ENCODE data around the gene NRG2. TPM values are rescaled to one million over a fixed set of nuclear protein-coding genes. Genes with fewer than 3 reads are reported as not detected.

Gene NRG2
- total and polyA plus RNA-seq, 3 experiments from 2014 or later: 0.18 to 0.24 TPM; not detected in 1

DNA sequence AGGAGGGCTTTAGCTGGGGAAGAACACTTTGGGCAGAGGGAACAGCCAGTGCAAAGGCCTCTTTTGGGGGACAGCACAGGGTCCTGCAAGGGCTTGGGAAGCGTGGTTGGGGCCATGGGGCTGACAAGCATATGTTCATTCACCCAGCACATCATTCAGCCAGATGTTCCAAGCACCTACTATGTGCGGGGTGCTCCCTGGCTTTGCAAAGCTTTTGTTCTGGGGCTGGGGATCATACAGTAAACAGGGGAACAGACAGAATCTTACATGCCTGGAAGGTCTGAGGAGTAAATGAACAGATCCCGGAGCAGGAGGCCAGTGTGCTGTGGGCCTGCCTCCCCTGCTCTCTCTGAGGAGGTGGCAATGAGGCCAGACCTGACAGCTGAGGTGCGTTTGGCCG is 230.8 kb downstream of the NRG2 start:
- ChIA-PET POLR2A (no interaction called here), CTCF (no interaction called here)
- H3K36me3 ChIP-seq (ENCODE audit: insufficient read depth, low read length): no peaks in the 10 kb centered on the region
- no peaks in the 10 kb centered on the region for H3K27me3 ChIP-seq (ENCODE audit: insufficient read depth, low read length, poor library complexity, severe bottlenecking)
- Mint-ChIP-seq H3K4me3 (no peak overlapping the region), H3K4me1 (no peaks in the 10 kb centered on the region), H3K27ac (no peak overlapping the region), H3K27me3 (peaks cover 24 to 41% of the 10 kb centered on the region in 2 donors), H3K9me3 (no peaks in the 10 kb centered on the region), H3K36me3 (no peaks in the 10 kb centered on the region)
- H3K4me1 ChIP-seq (ENCODE audit: insufficient read depth, low read length): no peaks in the 10 kb centered on the region
- no peak for DNase-seq
- H3K27ac ChIP-seq (ENCODE audit: low read depth, low read length): no peak overlapping the region
- H3K4me3 ChIP-seq (ENCODE audit: low read length): no peak overlapping the region
- H3K9me3 ChIP-seq (ENCODE audit: low read length): no peaks in the 10 kb centered on the region

GRCh38 chr5:139811274-139811607 is 231.9 kb downstream of the NRG2 start:
- POLR2A ChIA-PET: no interaction called here
- CTCF ChIA-PET: interaction anchor here (0.9 kb wide), 1 partner anchor 15 kb away, joined by 3 read pairs; no protein-coding TSS in a partner anchor
- H3K27ac ChIP-seq (ENCODE audit: low read depth, low read length): no peak overlapping the region
- Mint-ChIP-seq H3K27me3 (peaks cover 25 to 37% of the 10 kb centered on the region in 2 donors), H3K36me3 (no peaks in the 10 kb centered on the region), H3K9me3 (no peaks in the 10 kb centered on the region), H3K4me3 (no peak overlapping the region), H3K4me1 (no peaks in the 10 kb centered on the region), H3K27ac (no peak overlapping the region)
- H3K36me3 ChIP-seq (ENCODE audit: insufficient read depth, low read length): no peaks in the 10 kb centered on the region
- no peak for DNase-seq
- H3K4me1 ChIP-seq (ENCODE audit: insufficient read depth, low read length): no peaks in the 10 kb centered on the region
- H3K27me3 ChIP-seq (ENCODE audit: insufficient read depth, low read length, poor library complexity, severe bottlenecking): no peaks in the 10 kb centered on the region
- H3K9me3 ChIP-seq (ENCODE audit: low read length): no peaks in the 10 kb centered on the region
- no peak overlapping the region for H3K4me3 ChIP-seq (ENCODE audit: low read length)

DNA sequence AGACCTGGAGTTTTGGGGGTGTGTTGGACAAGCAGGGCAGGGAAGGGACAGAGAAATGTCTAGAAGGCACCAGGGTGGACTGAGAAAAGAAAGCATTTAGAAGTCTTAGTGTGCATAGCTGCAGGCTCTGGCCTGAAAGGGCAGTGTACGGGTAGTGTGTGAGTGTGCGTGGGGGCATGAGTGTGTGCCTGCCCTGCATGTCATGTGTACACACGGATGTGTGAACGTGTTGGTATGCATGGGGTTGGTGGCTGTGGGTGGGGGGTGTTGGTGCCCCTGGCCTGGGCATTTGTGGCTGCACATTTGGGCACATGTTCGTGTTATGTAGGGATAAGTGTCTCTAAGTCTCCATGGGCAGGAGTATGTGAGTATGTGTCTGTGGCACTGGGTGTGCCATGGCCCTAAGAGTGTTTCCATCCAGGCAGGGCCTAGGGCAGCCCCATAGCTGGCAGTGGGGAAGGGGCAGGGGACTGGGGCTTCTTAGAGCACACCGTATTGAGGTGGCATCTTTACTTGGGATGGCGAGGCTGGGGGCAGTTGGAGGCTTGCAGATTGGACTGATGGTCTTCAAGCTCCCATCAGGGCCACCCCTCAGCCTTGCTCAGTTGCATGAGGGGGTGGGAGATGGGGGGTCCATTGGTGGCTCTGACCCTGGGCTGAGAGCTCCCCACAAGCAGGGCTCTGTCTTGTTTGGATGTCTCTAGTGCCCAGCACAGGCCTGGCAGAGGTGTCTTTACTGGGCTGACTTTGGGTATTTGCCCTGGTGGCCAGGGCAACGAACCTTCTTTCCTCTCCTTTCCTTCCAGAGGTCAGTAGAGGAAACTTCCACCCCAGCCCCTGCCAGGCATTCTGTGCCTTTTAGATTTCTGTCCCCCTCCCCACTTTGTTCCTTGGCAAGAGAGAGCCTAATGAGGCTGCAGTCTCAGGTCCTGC is 232.5 kb downstream of the NRG2 start:
- H3K9me3 Mint-ChIP-seq: no peaks in the 10 kb centered on the region
- no peak overlapping the region for H3K4me3 Mint-ChIP-seq
- Histone ChIP-seq H3K9me3 (ENCODE audit: low read length) (no peaks in the 10 kb centered on the region), H3K36me3 (ENCODE audit: insufficient read depth, low read length) (no peaks in the 10 kb centered on the region), H3K27ac (ENCODE audit: low read depth, low read length) (no peak overlapping the region), H3K4me3 (ENCODE audit: low read length) (no peak overlapping the region), H3K27me3 (ENCODE audit: insufficient read depth, low read length, poor library complexity, severe bottlenecking) (no peaks in the 10 kb centered on the region), H3K4me1 (ENCODE audit: insufficient read depth, low read length) (no peaks in the 10 kb centered on the region)
- no peaks in the 10 kb centered on the region for H3K36me3 Mint-ChIP-seq
- H3K27me3 Mint-ChIP-seq: peaks cover 25 to 39% of the 10 kb centered on the region in 2 donors
- POLR2A ChIA-PET: no interaction called here
- no peak for DNase-seq
- CTCF ChIA-PET: interaction anchor here (0.9 kb wide), 1 partner anchor 14 kb away, joined by 3 read pairs; no protein-coding TSS in a partner anchor
- H3K27ac Mint-ChIP-seq: no peak overlapping the region
- no peaks in the 10 kb centered on the region for H3K4me1 Mint-ChIP-seq

DNA sequence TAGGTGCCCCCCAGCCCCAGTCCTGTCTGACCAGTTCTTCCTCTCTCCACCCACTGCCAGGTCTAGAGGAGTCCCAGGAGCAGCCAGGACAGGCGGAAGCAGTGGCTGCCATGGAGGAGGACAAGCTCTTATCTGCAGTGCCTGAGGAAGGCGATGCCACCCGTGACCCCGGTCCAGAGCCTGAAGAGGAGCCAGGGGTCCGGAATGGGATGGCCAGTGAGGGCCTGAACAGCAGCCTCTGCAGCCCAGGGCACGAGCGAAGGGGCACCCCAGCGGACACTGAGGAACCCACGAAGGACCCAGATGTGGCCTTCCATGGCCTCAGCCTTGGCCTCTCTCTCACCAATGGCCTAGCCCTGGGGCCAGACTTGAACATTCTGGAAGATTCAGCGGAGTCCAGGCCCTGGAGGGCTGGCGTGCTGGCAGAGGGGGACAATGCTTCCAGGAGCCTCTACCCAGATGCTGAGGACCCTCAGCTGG is 233.7 kb downstream of the NRG2 start:
- no peaks in the 10 kb centered on the region for H3K36me3 ChIP-seq (ENCODE audit: insufficient read depth, low read length)
- peaks cover 29 to 43% of the 10 kb centered on the region in 2 donors for H3K27me3 Mint-ChIP-seq
- no peak overlapping the region for H3K4me3 Mint-ChIP-seq
- H3K9me3 Mint-ChIP-seq: no peaks in the 10 kb centered on the region
- no peaks in the 10 kb centered on the region for H3K27me3 ChIP-seq (ENCODE audit: insufficient read depth, low read length, poor library complexity, severe bottlenecking)
- no peak overlapping the region for H3K27ac Mint-ChIP-seq
- H3K4me1 ChIP-seq (ENCODE audit: insufficient read depth, low read length): no peaks in the 10 kb centered on the region
- ChIA-PET POLR2A (no interaction called here), CTCF (no interaction called here)
- no peaks in the 10 kb centered on the region for H3K36me3 Mint-ChIP-seq
- no peak overlapping the region for H3K4me3 ChIP-seq (ENCODE audit: low read length)
- no peak for DNase-seq
- H3K4me1 Mint-ChIP-seq: no peaks in the 10 kb centered on the region
- H3K27ac ChIP-seq (ENCODE audit: low read depth, low read length): no peak overlapping the region
- no peaks in the 10 kb centered on the region for H3K9me3 ChIP-seq (ENCODE audit: low read length)

DNA sequence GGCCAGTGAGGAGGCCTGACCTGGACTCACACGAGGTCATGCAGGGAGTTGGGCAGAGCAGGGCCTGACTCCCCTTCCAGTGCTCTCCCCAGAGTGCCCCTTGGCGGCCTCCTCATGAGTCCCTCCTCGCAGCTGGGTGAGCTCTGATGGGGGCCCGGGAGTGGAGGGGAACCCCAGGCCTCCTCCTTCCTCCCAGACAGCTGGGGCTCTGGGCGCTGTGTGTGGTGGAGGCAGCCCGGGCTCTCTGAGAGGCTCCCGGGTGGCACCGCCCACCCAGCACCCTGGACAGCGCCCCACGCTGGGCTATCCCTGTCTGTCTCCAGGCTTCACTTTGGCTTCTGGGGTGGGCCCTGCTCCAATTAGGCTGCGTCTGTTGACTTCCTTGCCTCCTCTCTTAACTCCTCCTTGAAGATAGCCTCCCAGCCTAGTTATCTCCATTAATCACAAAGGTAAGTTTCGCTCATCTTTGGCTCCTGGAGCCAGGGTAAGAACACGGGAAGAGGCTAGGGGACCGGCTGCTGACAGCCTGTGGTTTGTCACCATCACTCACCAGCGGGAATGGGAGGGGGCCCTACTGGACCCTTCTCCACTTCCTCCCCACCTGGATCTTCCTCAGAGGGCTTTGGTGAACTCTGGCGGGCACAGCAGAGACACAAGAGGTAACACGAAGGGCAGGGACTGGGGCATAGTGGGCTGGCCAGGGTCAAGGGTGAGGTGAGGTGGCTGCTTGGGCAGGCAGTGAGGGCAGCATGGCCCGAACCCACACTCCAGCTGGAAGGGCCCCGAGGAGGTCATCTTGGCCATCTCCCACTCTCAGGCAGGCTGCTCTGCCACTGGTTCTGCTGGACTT is 234.4 kb downstream of the NRG2 start:
- H3K9me3 ChIP-seq (ENCODE audit: low read length): no peaks in the 10 kb centered on the region
- no peak overlapping the region for H3K4me3 ChIP-seq (ENCODE audit: low read length)
- H3K36me3 ChIP-seq (ENCODE audit: insufficient read depth, low read length): no peaks in the 10 kb centered on the region
- H3K36me3 Mint-ChIP-seq: no peaks in the 10 kb centered on the region
- H3K27me3 ChIP-seq (ENCODE audit: insufficient read depth, low read length, poor library complexity, severe bottlenecking): no peaks in the 10 kb centered on the region
- no peaks in the 10 kb centered on the region for H3K4me1 Mint-ChIP-seq
- DNase-seq: no peak
- H3K9me3 Mint-ChIP-seq: no peaks in the 10 kb centered on the region
- H3K4me1 ChIP-seq (ENCODE audit: insufficient read depth, low read length): no peaks in the 10 kb centered on the region
- no peak overlapping the region for H3K4me3 Mint-ChIP-seq
- H3K27ac ChIP-seq (ENCODE audit: low read depth, low read length): no peak overlapping the region
- H3K27me3 Mint-ChIP-seq: peaks cover 35 to 48% of the 10 kb centered on the region in 2 donors
- CTCF ChIA-PET: no interaction called here
- POLR2A ChIA-PET: no interaction called here
- H3K27ac Mint-ChIP-seq: no peak overlapping the region

GRCh38 chr5:139807647-139808030 is 235.5 kb downstream of the NRG2 start:
- Histone ChIP-seq H3K9me3 (ENCODE audit: low read length) (no peaks in the 10 kb centered on the region), H3K27me3 (ENCODE audit: insufficient read depth, low read length, poor library complexity, severe bottlenecking) (no peaks in the 10 kb centered on the region), H3K27ac (ENCODE audit: low read depth, low read length) (no peak overlapping the region), H3K36me3 (ENCODE audit: insufficient read depth, low read length) (no peaks in the 10 kb centered on the region), H3K4me1 (ENCODE audit: insufficient read depth, low read length) (no peaks in the 10 kb centered on the region), H3K4me3 (ENCODE audit: low read length) (no peak overlapping the region)
- Mint-ChIP-seq H3K4me3 (no peak overlapping the region), H3K36me3 (no peaks in the 10 kb centered on the region), H3K4me1 (no peaks in the 10 kb centered on the region), H3K27me3 (peaks cover 41 to 49% of the 10 kb centered on the region in 2 donors), H3K9me3 (no peaks in the 10 kb centered on the region), H3K27ac (no peak overlapping the region)
- CTCF ChIA-PET: no interaction called here
- POLR2A ChIA-PET: no interaction called here
- DNase-seq: peak in 1 of 5 donors; percentile 12

DNA sequence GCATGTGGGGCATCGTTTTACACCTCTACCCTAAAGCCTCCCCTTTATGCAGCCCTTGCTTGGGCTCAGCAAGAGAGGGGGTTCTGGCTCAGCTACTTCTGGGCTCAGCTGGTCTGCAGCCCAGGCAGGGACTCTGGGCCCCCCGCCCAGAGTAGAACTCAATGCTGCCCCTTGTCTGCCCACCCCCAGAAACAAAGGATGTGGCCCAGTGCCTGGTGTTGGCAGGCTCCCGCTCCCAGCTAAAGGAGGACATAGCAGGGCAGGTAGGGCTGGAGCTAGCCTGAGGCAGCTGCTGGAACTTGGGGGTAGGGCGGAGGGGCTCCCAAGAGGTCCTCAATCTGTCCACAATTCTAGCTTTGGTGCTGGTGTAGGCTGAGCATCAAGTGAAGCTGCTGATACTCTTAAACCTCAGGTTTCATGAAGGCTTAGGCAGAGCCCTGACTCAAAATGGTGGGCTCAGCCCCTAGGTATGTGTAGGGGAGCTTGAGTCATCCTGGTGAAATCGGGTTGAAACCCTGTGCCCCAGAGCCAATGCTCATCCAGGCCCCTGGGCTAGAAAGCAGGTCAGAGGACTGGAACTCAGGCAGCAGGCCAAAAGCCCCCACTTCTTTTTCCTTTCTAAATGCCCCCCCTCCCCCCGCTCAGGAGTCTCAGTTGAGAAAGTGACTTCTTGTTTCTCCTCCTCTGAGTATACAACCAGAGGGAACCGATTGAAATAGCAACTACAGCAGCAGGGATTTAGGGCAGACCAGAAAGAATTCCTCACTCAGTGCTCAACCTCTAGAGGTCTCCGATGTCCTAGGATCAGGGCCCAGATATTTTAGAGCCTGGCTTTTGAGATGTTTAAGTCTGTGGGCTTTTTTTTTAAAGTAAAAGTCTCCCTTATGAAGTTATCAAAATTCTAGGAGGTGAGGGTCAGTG is 236.1 kb downstream of the NRG2 start:
- Histone ChIP-seq H3K27ac (ENCODE audit: low read depth, low read length) (no peak overlapping the region), H3K9me3 (ENCODE audit: low read length) (no peaks in the 10 kb centered on the region), H3K4me3 (ENCODE audit: low read length) (no peak overlapping the region), H3K36me3 (ENCODE audit: insufficient read depth, low read length) (no peaks in the 10 kb centered on the region), H3K4me1 (ENCODE audit: insufficient read depth, low read length) (no peaks in the 10 kb centered on the region), H3K27me3 (ENCODE audit: insufficient read depth, low read length, poor library complexity, severe bottlenecking) (no peaks in the 10 kb centered on the region)
- DNase-seq: peak in 1 of 5 donors; percentile 11
- Mint-ChIP-seq H3K27me3 (peaks cover 38 to 46% of the 10 kb centered on the region in 2 donors), H3K4me3 (no peak overlapping the region), H3K9me3 (no peaks in the 10 kb centered on the region), H3K27ac (no peak overlapping the region), H3K4me1 (no peaks in the 10 kb centered on the region), H3K36me3 (no peaks in the 10 kb centered on the region)
- POLR2A ChIA-PET: no interaction called here
- CTCF ChIA-PET: interaction anchor here (1.5 kb wide), 1 partner anchor 41 kb away, joined by 5 read pairs; no protein-coding TSS in a partner anchor

All from CD8-positive, alpha-beta memory T cell (primary cell).